ENCODE measurements around the gene SCTR. TPM values are rescaled to one million over a fixed set of nuclear protein-coding genes. Genes with fewer than 3 reads are reported as not detected.

Gene SCTR
- total and polyA plus RNA-seq, 2 of the 13 experiments (the other 11 are each of a cell fraction or from before 2014, with no cell fraction given): not detected

DNA sequence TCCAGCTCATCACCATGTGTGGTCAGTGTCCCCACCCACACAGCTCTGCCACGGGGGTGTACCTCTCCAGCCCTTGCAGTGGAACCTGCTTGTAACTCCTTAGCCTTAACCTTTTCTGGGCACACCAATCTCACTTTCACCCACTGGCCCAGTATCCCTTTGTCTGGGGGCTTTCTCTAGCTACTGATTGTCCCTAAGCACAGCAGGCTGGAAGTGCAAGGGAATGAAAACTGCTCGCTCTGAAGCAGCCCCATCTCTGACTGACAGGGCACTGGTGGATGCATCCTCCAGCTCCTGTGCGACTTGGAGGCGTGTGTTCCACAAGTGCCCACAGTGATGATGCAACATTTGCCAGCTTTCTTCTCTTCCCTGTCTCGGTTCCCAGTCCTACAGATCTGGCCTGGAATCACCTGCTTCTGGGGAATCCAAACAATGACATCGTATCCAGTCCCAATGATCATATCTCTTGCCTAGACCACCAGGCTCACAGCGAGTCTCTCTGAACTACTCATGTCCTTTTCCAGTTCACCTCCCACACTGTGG is 33.6 kb downstream of the SCTR start (continued):
- TF ChIP-seq SNAPC4 (CRISPR knock-in tag; IDR thresholded peaks at IDR 0.05): no peak
- TF ChIP-seq, protein P1, sequence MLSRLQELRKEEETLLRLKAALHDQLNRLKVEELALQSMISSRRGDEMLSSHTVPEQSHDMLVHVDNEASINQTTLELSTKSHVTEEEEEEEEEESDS (CRISPR knock-in tag; IDR thresholded peaks at IDR 0.05; ENCODE audit: borderline replicate concordance): no peak
- TF ChIP-seq NFIC (IDR thresholded peaks at IDR 0.05; ENCODE audit: low read length): no peak
- no peak for TF ChIP-seq HCFC1 (IDR thresholded peaks at IDR 0.05; ENCODE audit: low read depth, low read length)
- no peak for TF ChIP-seq ZNF138 (CRISPR knock-in tag; IDR thresholded peaks at IDR 0.05; ENCODE audit: low read depth)
- TF ChIP-seq CEBPB (IDR thresholded peaks at IDR 0.05; ENCODE audit: borderline replicate concordance, low read depth, low read length): peak; percentile 89
- no peak for TF ChIP-seq PRPF4 (IDR thresholded peaks at IDR 0.05; ENCODE audit: low read depth, low read length, poor library complexity, severe bottlenecking)
- TF ChIP-seq ZBTB25 (CRISPR knock-in tag; IDR thresholded peaks at IDR 0.05): no peak
- no peak for TF ChIP-seq HNF4G (IDR thresholded peaks at IDR 0.05; ENCODE audit: borderline replicate concordance, low read depth, low read length)
- no peak for TF ChIP-seq HNF4G (CRISPR knock-in tag; IDR thresholded peaks at IDR 0.05; ENCODE audit: borderline replicate concordance, low read depth)
- TF ChIP-seq ZNF746 (CRISPR knock-in tag; IDR thresholded peaks at IDR 0.05): no peak
- no peak for TF ChIP-seq UBTF (CRISPR knock-in tag; IDR thresholded peaks at IDR 0.05)
- TF ChIP-seq, protein P2, sequence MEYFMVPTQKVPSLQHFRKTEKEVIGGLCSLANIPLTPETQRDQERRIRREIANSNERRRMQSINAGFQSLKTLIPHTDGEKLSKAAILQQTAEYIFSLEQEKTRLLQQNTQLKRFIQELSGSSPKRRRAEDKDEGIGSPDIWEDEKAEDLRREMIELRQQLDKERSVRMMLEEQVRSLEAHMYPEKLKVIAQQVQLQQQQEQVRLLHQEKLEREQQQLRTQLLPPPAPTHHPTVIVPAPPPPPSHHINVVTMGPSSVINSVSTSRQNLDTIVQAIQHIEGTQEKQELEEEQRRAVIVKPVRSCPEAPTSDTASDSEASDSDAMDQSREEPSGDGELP (IDR thresholded peaks at IDR 0.05; ENCODE audit: borderline replicate concordance, low read depth): no peak
- TF ChIP-seq KDM6A (CRISPR knock-in tag; IDR thresholded peaks at IDR 0.05; ENCODE audit: low read depth): no peak
- TF ChIP-seq, protein P3, sequence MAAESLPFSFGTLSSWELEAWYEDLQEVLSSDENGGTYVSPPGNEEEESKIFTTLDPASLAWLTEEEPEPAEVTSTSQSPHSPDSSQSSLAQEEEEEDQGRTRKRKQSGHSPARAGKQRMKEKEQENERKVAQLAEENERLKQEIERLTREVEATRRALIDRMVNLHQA (CRISPR knock-in tag; IDR thresholded peaks at IDR 0.05): no peak
- TF ChIP-seq ZNF766 (CRISPR knock-in tag; IDR thresholded peaks at IDR 0.05; ENCODE audit: borderline replicate concordance): no peak
- no peak for TF ChIP-seq ZNF44 (CRISPR knock-in tag; IDR thresholded peaks at IDR 0.05)
- TF ChIP-seq XBP1 (CRISPR knock-in tag; IDR thresholded peaks at IDR 0.05): no peak
